ENCODE data around the gene ZCCHC14.

ZCCHC14 gene

GRCh38 chr16:87538594-87538993 lies 45.8 kb upstream of the ZCCHC14 start:
- no peak for DNase-seq (ENCODE audit: low read depth)
- H3K4me3 ChIP-seq (ENCODE audit: low read length) = no peak overlapping the region
- TF ChIP-seq CTCF (conservative IDR thresholded peaks at IDR 0.05; ENCODE audit: low read depth, low read length) = no peak

- no peak overlapping the region for H3K4me3 ChIP-seq (ENCODE audit: low read length)
- TF ChIP-seq CTCF (conservative IDR thresholded peaks at IDR 0.05; ENCODE audit: low read depth, low read length) = no peak
- no peak for DNase-seq (ENCODE audit: low read depth)
Measured at GRCh38 chr16:87538160-87538559, 45.3 kb upstream of the ZCCHC14 start.

DNA sequence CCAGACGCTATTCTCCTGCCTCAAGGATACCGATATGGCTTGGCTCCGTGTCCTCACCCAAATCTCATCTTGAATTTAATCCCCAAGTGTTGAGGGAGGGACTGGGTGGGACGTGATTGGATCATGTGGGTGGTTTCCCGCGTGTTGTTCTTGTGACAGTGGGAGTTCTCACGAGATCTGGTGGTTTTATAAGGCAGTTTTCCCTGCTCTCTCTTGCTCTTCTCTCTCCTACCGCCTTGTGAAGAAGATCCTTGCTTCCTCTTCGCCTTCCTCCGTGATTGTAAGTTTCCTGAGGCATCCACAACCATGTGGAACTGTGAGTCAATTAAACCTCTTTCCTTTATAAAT lies 43.9 kb upstream of the ZCCHC14 start:
- DNase-seq (ENCODE audit: low read depth) = no peak
- H3K4me3 ChIP-seq (ENCODE audit: low read length) = no peak overlapping the region
- TF ChIP-seq CTCF (conservative IDR thresholded peaks at IDR 0.05; ENCODE audit: low read depth, low read length) = no peak

DNA sequence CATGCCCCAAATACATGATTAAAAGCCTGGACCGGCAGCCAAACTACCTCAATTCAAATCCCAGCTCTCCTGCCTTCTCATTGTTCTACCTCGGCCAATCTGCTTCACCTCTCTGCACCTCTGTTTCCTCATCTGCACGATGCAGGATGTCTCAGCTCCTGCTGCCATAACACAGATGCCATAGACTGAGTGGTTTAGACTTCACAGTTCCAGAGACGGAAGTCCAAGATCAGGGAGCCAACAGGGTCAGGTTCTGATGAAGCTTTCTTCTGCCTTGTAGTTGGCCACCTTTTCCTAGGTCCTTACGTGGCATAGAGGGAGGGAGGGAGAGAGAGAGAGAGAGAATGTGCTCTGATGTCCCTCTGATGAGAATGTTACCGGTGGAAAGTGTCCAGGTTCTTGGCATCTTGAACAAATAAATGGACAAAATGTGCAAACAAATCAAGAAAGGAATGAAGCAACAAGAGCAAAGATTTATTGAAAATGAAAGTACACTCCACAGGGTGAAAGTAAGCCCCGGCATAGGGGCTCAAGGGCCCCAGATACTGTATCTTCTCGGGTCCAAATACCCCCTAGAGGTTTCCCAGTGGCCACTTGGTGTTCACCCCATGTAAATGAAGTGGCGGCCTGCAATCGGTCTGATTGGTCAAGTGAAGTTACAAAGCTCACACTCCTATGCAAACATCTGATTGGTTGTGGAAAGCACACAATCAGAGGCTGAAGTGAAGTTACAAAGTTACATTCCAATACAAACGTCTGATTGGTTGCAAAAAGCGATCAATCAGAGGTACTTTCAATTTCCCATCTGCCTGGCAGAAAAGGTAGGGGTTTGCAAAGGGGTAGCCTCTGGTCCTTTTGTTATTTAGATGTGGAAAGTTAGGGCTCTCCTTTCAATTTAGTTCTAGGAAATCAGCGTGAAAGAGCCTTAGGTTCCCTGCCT lies 43.3 kb upstream of the ZCCHC14 start:
- TF ChIP-seq CTCF (conservative IDR thresholded peaks at IDR 0.05; ENCODE audit: low read depth, low read length) = no peak
- no peak overlapping the region for H3K4me3 ChIP-seq (ENCODE audit: low read length)
- DNase-seq (ENCODE audit: low read depth) = no peak

- no peak for TF ChIP-seq CTCF (conservative IDR thresholded peaks at IDR 0.05; ENCODE audit: low read depth, low read length)
- H3K4me3 ChIP-seq (ENCODE audit: low read length) = no peak overlapping the region
- DNase-seq (ENCODE audit: low read depth) = no peak
Measured at GRCh38 chr16:87535457-87535854, 42.6 kb upstream of the ZCCHC14 start.

GRCh38 chr16:87534751-87535150 lies 41.9 kb upstream of the ZCCHC14 start:
- no peak for TF ChIP-seq CTCF (conservative IDR thresholded peaks at IDR 0.05; ENCODE audit: low read depth, low read length)
- DNase-seq (ENCODE audit: low read depth) = no peak
- H3K4me3 ChIP-seq (ENCODE audit: low read length) = no peak overlapping the region

- no peak for TF ChIP-seq CTCF (conservative IDR thresholded peaks at IDR 0.05; ENCODE audit: low read depth, low read length)
- DNase-seq (ENCODE audit: low read depth) = no peak
- no peak overlapping the region for H3K4me3 ChIP-seq (ENCODE audit: low read length)
Measured at GRCh38 chr16:87534030-87534653, 41.3 kb upstream of the ZCCHC14 start.

Data from retinal pigment epithelial cell (primary cell).